Breast epithelium (tissue), 4 donors: ENCODE data around the gene KPNA4. TPM values are rescaled to one million over a fixed set of nuclear protein-coding genes. Genes with fewer than 3 reads are reported as not detected.

Source experiments
- DNase-seq, 2 donors: peaks; one replicate each; pipeline ENCODE4 v3.0.0-alpha.2; 2019; ENCODE audit warnings: low spot score in 2 of 2
- H3K27ac ChIP-seq, 2 donors: fragments of 200-600 bp; sonication (generic) in 1 of 2; one replicate each; pipeline ENCODE4 v1.5.1; 2016 to 2019; ENCODE audit warnings: mild to moderate bottlenecking in 1 of 2
- H3K27me3 ChIP-seq, 2 donors: fragments of 200-600 bp; sonication (generic) in 1 of 2; one replicate each; pipeline versions ENCODE4 v1.5.1 to v1.6.0; 2017 to 2019; ENCODE audit warnings: control low read depth in 1 of 2, mild to moderate bottlenecking in 1 of 2
- H3K36me3 ChIP-seq: fragments of 200-600 bp; one replicate; pipeline ENCODE4 v1.5.1; 2019
- H3K4me1 ChIP-seq, 2 donors: fragments of 200-600 bp; sonication (generic); one replicate each; pipeline ENCODE4 v1.5.1; 2016 to 2019; ENCODE audit warnings: control low read depth in 1 of 2
- H3K4me3 ChIP-seq, 3 donors: fragments of 200-600 bp; sonication (generic); 1 replicate in 2 of 3; 2 replicates in 1 of 3; pipeline ENCODE4 v1.5.1; 2016 to 2019; ENCODE audit warnings: mild to moderate bottlenecking in 3 of 3, moderate library complexity in 2 of 3
- H3K9me3 ChIP-seq, 2 donors: fragments of 200-600 bp; sonication (generic) in 1 of 2; one replicate each; pipeline ENCODE4 v1.5.1; 2016 to 2019; ENCODE audit warnings: control low read depth in 1 of 2
- CTCF ChIP-seq, 3 donors: fragments of 450-650 bp; IDR thresholded peaks; one replicate each; pipeline ENCODE4 v1.5.1; 2016 to 2017; ENCODE audit warnings: antibody characterized with exemption in 3 of 3, mild to moderate bottlenecking in 3 of 3, moderate library complexity in 3 of 3
- POLR2A ChIP-seq: fragments of 450-650 bp; IDR thresholded peaks from one replicate; pipeline ENCODE4 v1.6.1; 2016; ENCODE audit warnings: antibody characterized with exemption, mild to moderate bottlenecking, moderate library complexity
- POLR2AphosphoS5 ChIP-seq, 3 donors: sonication (generic); formaldehyde crosslinking; IDR thresholded peaks; one replicate each; pipeline ENCODE4 v1.6.1; 2017; ENCODE audit warnings: antibody characterized with exemption in 3 of 3
- intact Hi-C: fragments of 100-400 bp; cut with DNase I; formaldehyde crosslinking; loops from one replicate; pipeline ENCODE4 v1.15.1; 2023; ENCODE audit warnings: low total_unique reads
- total RNA-seq, 3 donors: library from RNA; depleted of rRNA; stranded (reverse); fragments of >200 nt; gene quantifications; one replicate each; pipeline ENCODE4 v1.1.0, GENCODE V29; 2016

The KPNA4 gene
- total RNA-seq, 3 donors from 2014 or later: 25.2 to 39.2 (median 35.6) TPM

DNA sequence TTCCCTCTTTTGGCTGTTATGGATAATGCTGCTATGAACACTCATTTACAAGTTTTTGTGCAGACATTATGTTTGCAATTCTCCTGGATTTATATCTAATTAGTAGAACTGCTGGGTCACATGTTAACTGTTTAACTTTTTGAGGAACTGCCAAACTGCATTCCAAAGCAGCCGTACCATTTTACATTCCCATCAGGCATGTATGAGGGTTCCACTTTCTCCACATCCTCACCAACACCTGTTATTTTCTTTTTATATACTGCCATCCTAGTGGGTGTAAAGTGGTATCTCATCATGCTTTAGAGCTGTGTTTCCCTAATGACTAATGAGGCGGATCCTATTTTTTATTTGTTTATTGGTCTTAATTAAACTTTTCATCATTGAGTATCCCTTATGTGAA, 9.2 kb downstream of the KPNA4 start:
- H3K27me3 ChIP-seq: no peaks in the 10 kb centered on the region
- no peak overlapping the region for H3K4me3 ChIP-seq
- H3K27ac ChIP-seq: no peak overlapping the region
- peaks cover 0 to 11% of the 10 kb centered on the region in 2 donors for H3K4me1 ChIP-seq
- TF ChIP-seq POLR2A: no peak
- no peak for TF ChIP-seq CTCF (IDR thresholded peaks at IDR 0.05)
- TF ChIP-seq POLR2AphosphoS5 (IDR thresholded peaks at IDR 0.05): no peak
- no peak for DNase-seq
- no peaks in the 10 kb centered on the region for H3K9me3 ChIP-seq
- no peaks in the 10 kb centered on the region for H3K36me3 ChIP-seq
- intact Hi-C loops: no loop called here

- Histone ChIP-seq H3K27me3 (no peaks in the 10 kb centered on the region), H3K4me1 (peaks cover 0 to 11% of the 10 kb centered on the region in 2 donors), H3K36me3 (no peaks in the 10 kb centered on the region), H3K27ac (no peak overlapping the region), H3K4me3 (no peak overlapping the region), H3K9me3 (no peaks in the 10 kb centered on the region)
- intact Hi-C loops: no loop called here
- DNase-seq: no peak
- TF ChIP-seq CTCF (IDR thresholded peaks at IDR 0.05): no peak
- TF ChIP-seq POLR2A: no peak
- no peak for TF ChIP-seq POLR2AphosphoS5 (IDR thresholded peaks at IDR 0.05)
Measured at GRCh38 chr3:160554980-160555379, 10.4 kb downstream of the KPNA4 start.

DNA sequence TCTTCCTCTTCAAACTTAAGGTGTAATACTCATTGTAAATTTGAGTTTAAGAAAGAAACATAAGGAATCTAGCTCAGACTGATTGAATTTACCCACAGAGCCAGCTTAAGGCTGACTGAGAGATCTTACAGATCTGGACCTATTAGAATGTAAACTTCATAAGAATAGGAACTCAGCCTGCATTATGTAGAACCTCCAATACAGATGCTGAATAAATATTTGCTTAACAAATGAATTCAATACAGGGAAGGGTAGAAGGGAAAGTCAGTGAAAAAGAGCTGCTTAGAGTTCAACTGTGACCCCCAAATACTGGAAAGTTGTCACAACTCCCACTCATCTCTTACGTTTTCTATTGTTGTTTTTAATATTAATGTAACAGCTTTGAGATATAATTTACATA, 11.5 kb downstream of the KPNA4 start:
- H3K4me3 ChIP-seq: no peak overlapping the region
- no peak for DNase-seq
- H3K4me1 ChIP-seq: peaks cover 0 to 5% of the 10 kb centered on the region in 2 donors
- H3K27ac ChIP-seq: no peak overlapping the region
- TF ChIP-seq CTCF (IDR thresholded peaks at IDR 0.05): no peak
- no peak for TF ChIP-seq POLR2A
- TF ChIP-seq POLR2AphosphoS5 (IDR thresholded peaks at IDR 0.05): no peak
- intact Hi-C loops: no loop called here
- H3K9me3 ChIP-seq: no peaks in the 10 kb centered on the region
- H3K27me3 ChIP-seq: no peaks in the 10 kb centered on the region
- H3K36me3 ChIP-seq: no peaks in the 10 kb centered on the region

DNA sequence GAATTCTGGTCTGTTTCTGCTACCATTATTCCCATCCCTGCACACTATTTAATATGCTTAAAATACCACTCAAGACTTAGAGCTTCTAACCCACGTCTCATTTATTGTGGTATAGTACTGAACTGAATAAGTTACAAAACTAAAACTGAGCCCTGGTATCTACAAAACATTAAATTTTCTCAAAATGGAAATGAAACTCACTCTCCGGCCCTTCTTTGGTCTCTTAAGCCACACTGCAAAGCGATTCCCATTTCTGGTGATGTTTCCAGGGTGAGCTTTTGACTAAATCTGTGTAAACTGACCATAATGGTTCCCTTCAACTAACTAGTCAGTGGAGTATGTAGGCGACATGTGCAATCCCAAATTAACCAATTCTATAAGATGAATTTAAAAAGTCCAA, 18.6 kb downstream of the KPNA4 start:
- H3K36me3 ChIP-seq: no peaks in the 10 kb centered on the region
- H3K4me3 ChIP-seq: no peak overlapping the region
- TF ChIP-seq CTCF (IDR thresholded peaks at IDR 0.05) (no peak), POLR2AphosphoS5 (IDR thresholded peaks at IDR 0.05) (no peak), POLR2A (no peak)
- no peaks in the 10 kb centered on the region for H3K9me3 ChIP-seq
- H3K4me1 ChIP-seq: no peaks in the 10 kb centered on the region
- intact Hi-C loops: no loop called here
- H3K27ac ChIP-seq: no peak overlapping the region
- no peak for DNase-seq
- H3K27me3 ChIP-seq: no peaks in the 10 kb centered on the region

DNA sequence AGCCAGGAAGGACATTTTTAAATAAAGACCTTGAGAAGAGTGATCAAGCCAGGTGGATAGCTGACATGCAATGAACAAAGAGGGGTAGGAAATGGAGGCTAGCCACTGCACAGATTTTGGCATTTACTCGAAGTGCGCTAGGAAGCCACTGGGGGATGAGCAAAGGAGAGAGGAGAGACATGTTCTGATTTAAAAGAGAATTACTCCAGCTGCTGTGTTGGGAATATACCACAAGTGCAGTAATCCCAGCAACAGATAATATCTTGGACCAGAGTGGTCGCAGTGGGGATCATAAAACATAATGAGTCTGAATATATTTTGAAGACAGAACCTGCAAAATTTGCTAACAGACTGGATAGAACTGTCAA, 19.9 kb downstream of the KPNA4 start:
- no peak for DNase-seq
- H3K36me3 ChIP-seq: no peaks in the 10 kb centered on the region
- TF ChIP-seq POLR2A (no peak), CTCF (IDR thresholded peaks at IDR 0.05) (no peak), POLR2AphosphoS5 (IDR thresholded peaks at IDR 0.05) (no peak)
- no peak overlapping the region for H3K27ac ChIP-seq
- no peaks in the 10 kb centered on the region for H3K9me3 ChIP-seq
- intact Hi-C loops: no loop called here
- no peaks in the 10 kb centered on the region for H3K4me1 ChIP-seq
- no peak overlapping the region for H3K4me3 ChIP-seq
- H3K27me3 ChIP-seq: no peaks in the 10 kb centered on the region
